Measurements from ENCODE around the gene LBHD2. TPM values are rescaled to one million over a fixed set of nuclear protein-coding genes. Genes with fewer than 3 reads are reported as not detected.
"Not testable (repeated sequence)": the region's sequence is repeated elsewhere in the genome, so short reads cannot be mapped to it uniquely, and the experiment has no call there.

The LBHD2 gene
- total RNA-seq = not detected in 2 replicates

GRCh38 chr14:103084021-103084919 is at the start of gene LBHD2:
LBHD2 (plus strand) TSS chr14:103084210; CDS start chr14:103086013, 1,803 bp downstream.
- H3K27ac Mint-ChIP-seq = no peak within 1 kb of the TSS
- DNase-seq (ENCODE audit: low spot score) = no peak
- no peaks in the 10 kb centered on the region for H3K27me3 Mint-ChIP-seq (ENCODE audit: insufficient read depth)
- H3K36me3 Mint-ChIP-seq (ENCODE audit: low read depth) = no peaks in the 10 kb centered on the region
- H3K4me1 Mint-ChIP-seq (ENCODE audit: low read depth) = no peaks in the 10 kb centered on the region
- H3K9me3 Mint-ChIP-seq = no peaks in the 10 kb centered on the region
- intact Hi-C loops (cut with micrococcal nuclease) = no loop called here
- H3K4me3 Mint-ChIP-seq = no peak within 1 kb of the TSS

- intact Hi-C loops (cut with micrococcal nuclease) = no loop called here
- Mint-ChIP-seq H3K4me3 (no peak overlapping the region), H3K9me3 (no peaks in the 10 kb centered on the region), H3K36me3 (ENCODE audit: low read depth) (no peaks in the 10 kb centered on the region), H3K27ac (no peak overlapping the region), H3K27me3 (ENCODE audit: insufficient read depth) (peaks cover 2% of the 10 kb centered on the region), H3K4me1 (ENCODE audit: low read depth) (no peaks in the 10 kb centered on the region)
- no peak for DNase-seq (ENCODE audit: low spot score)
Observed at GRCh38 chr14:103041464-103041863, 42.5 kb upstream of the LBHD2 start.

- DNase-seq (ENCODE audit: low spot score) = no peak
- intact Hi-C loops (cut with micrococcal nuclease) = no loop called here
- H3K27me3 Mint-ChIP-seq (ENCODE audit: insufficient read depth) = peaks cover 3% of the 10 kb centered on the region
- H3K9me3 Mint-ChIP-seq = no peaks in the 10 kb centered on the region
- no peaks in the 10 kb centered on the region for H3K36me3 Mint-ChIP-seq (ENCODE audit: low read depth)
- H3K27ac Mint-ChIP-seq = no peak overlapping the region
- no peak overlapping the region for H3K4me3 Mint-ChIP-seq
- H3K4me1 Mint-ChIP-seq (ENCODE audit: low read depth) = no peaks in the 10 kb centered on the region
Observed at GRCh38 chr14:103043257-103044015, 40.6 kb upstream of the LBHD2 start.

GRCh38 chr14:103045371-103045869 is 38.6 kb upstream of the LBHD2 start:
- Mint-ChIP-seq H3K4me1 (ENCODE audit: low read depth) (no peaks in the 10 kb centered on the region), H3K36me3 (ENCODE audit: low read depth) (no peaks in the 10 kb centered on the region), H3K4me3 (no peak overlapping the region), H3K9me3 (no peaks in the 10 kb centered on the region), H3K27ac (no peak overlapping the region), H3K27me3 (ENCODE audit: insufficient read depth) (peaks cover 6% of the 10 kb centered on the region)
- DNase-seq (ENCODE audit: low spot score) = no peak
- intact Hi-C loops (cut with micrococcal nuclease) = no loop called here

- H3K9me3 Mint-ChIP-seq; H3K36me3 Mint-ChIP-seq (ENCODE audit: low read depth); H3K27me3 Mint-ChIP-seq (ENCODE audit: insufficient read depth); H3K4me3 Mint-ChIP-seq; H3K4me1 Mint-ChIP-seq (ENCODE audit: low read depth); H3K27ac Mint-ChIP-seq; intact Hi-C loops (cut with micrococcal nuclease); DNase-seq (ENCODE audit: low spot score): not testable (repeated sequence)
Observed at GRCh38 chr14:103047453-103047852, 36.6 kb upstream of the LBHD2 start.

GRCh38 chr14:103050935-103051334 is 33.1 kb upstream of the LBHD2 start:
- no peaks in the 10 kb centered on the region for H3K36me3 Mint-ChIP-seq (ENCODE audit: low read depth)
- no peak overlapping the region for H3K4me3 Mint-ChIP-seq
- no peak overlapping the region for H3K27ac Mint-ChIP-seq
- H3K9me3 Mint-ChIP-seq = no peaks in the 10 kb centered on the region
- H3K27me3 Mint-ChIP-seq (ENCODE audit: insufficient read depth) = peaks cover 27% of the 10 kb centered on the region
- H3K4me1 Mint-ChIP-seq (ENCODE audit: low read depth) = peaks cover 3% of the 10 kb centered on the region
- DNase-seq (ENCODE audit: low spot score) = no peak
- intact Hi-C loops (cut with micrococcal nuclease) = no loop called here

GRCh38 chr14:103052407-103052806 is 31.6 kb upstream of the LBHD2 start:
- Mint-ChIP-seq H3K4me3 (no peak overlapping the region), H3K9me3 (no peaks in the 10 kb centered on the region), H3K27ac (no peak overlapping the region), H3K36me3 (ENCODE audit: low read depth) (no peaks in the 10 kb centered on the region), H3K4me1 (ENCODE audit: low read depth) (peaks cover 4% of the 10 kb centered on the region), H3K27me3 (ENCODE audit: insufficient read depth) (peaks cover 31% of the 10 kb centered on the region)
- intact Hi-C loops (cut with micrococcal nuclease) = no loop called here
- no peak for DNase-seq (ENCODE audit: low spot score)

- Mint-ChIP-seq H3K27ac (no peak overlapping the region), H3K36me3 (ENCODE audit: low read depth) (no peaks in the 10 kb centered on the region), H3K4me3 (peak overlapping the region; percentile 66), H3K9me3 (no peaks in the 10 kb centered on the region), H3K27me3 (ENCODE audit: insufficient read depth) (peaks cover 51% of the 10 kb centered on the region), H3K4me1 (ENCODE audit: low read depth) (peaks cover 4% of the 10 kb centered on the region)
- intact Hi-C loops (cut with micrococcal nuclease) = no loop called here
- no peak for DNase-seq (ENCODE audit: low spot score)
Observed at GRCh38 chr14:103055695-103056094, 28.3 kb upstream of the LBHD2 start.

- H3K4me3 Mint-ChIP-seq = peak overlapping the region; percentile 66
- intact Hi-C loops (cut with micrococcal nuclease) = no loop called here
- DNase-seq (ENCODE audit: low spot score) = no peak
- H3K36me3 Mint-ChIP-seq (ENCODE audit: low read depth) = no peaks in the 10 kb centered on the region
- peaks cover 51% of the 10 kb centered on the region for H3K27me3 Mint-ChIP-seq (ENCODE audit: insufficient read depth)
- peaks cover 4% of the 10 kb centered on the region for H3K4me1 Mint-ChIP-seq (ENCODE audit: low read depth)
- H3K9me3 Mint-ChIP-seq = no peaks in the 10 kb centered on the region
- no peak overlapping the region for H3K27ac Mint-ChIP-seq
Observed at GRCh38 chr14:103056322-103057027, 27.5 kb upstream of the LBHD2 start.

- Mint-ChIP-seq H3K4me1 (ENCODE audit: low read depth) (peaks cover 4% of the 10 kb centered on the region), H3K27me3 (ENCODE audit: insufficient read depth) (peaks cover 54% of the 10 kb centered on the region), H3K27ac (no peak overlapping the region), H3K9me3 (no peaks in the 10 kb centered on the region), H3K4me3 (no peak overlapping the region), H3K36me3 (ENCODE audit: low read depth) (no peaks in the 10 kb centered on the region)
- intact Hi-C loops (cut with micrococcal nuclease) = no loop called here
- no peak for DNase-seq (ENCODE audit: low spot score)
Observed at GRCh38 chr14:103057028-103057371, 27.0 kb upstream of the LBHD2 start.

- peak; percentile 40 for DNase-seq (ENCODE audit: low spot score)
- H3K27me3 Mint-ChIP-seq (ENCODE audit: insufficient read depth) = peaks cover 56% of the 10 kb centered on the region
- no peaks in the 10 kb centered on the region for H3K36me3 Mint-ChIP-seq (ENCODE audit: low read depth)
- peak within 1 kb of the TSS; percentile 42 for H3K4me3 Mint-ChIP-seq
- no peaks in the 10 kb centered on the region for H3K9me3 Mint-ChIP-seq
- peaks cover 4% of the 10 kb centered on the region for H3K4me1 Mint-ChIP-seq (ENCODE audit: low read depth)
- intact Hi-C loops (cut with micrococcal nuclease) = no loop called here
- H3K27ac Mint-ChIP-seq = no peak within 1 kb of the TSS
Observed at GRCh38 chr14:103057372-103058163, 26.4 kb upstream of the LBHD2 start, which contains the start of gene CDC42BPB. CDC42BPB (minus strand) TSS chr14:103057549; CDS start chr14:103057173, 376 bp downstream.

Data from activated T-helper 1 cell treated with anti-CD3 and anti-CD28 coated beads, Interleukin-12 subunit alpha, Interleukin-12 subunit beta, Interleukin-2, Interleukin-4 antibody, amounts not matched to agents 30 ng/mL and 10 ng/mL and 1 ng/mL, durations not matched to agents 14 hours and 24 hours and 36 hours (primary cell).